PC-9 (cell line): ENCODE measurements around the gene ANLN. TPM values are rescaled to one million over a fixed set of nuclear protein-coding genes. Genes with fewer than 3 reads are reported as not detected.

Experiments
- Bru-seq: library from RNA; stranded (reverse); fragments of 400-500 nt; gene quantifications from one replicate; lab custom pipeline; 2021; lab: Mats Ljungman, UMichigan
- BruChase-seq, 2 experiments: library from RNA; stranded (reverse); fragments of 400-500 nt; gene quantifications; one replicate each; lab custom pipeline; 2021; lab: Mats Ljungman, UMichigan
- BruUV-seq: library from RNA; stranded (reverse); fragments of 400-500 nt; replicated peaks from 2 replicates; lab custom pipeline; 2021; lab: Mats Ljungman, UMichigan
- CTCF ChIA-PET: fragments of 300-600 bp; sonication (Branson Sonifier 250); formaldehyde crosslinking; loops from one replicate; lab custom pipeline; 2022; ENCODE audit warnings: antibody characterized with exemption; lab: Charles Lee
- POLR2A ChIA-PET: fragments of 300-600 bp; sonication (Branson Sonifier 250); formaldehyde crosslinking; loops from one replicate; lab custom pipeline; 2022; ENCODE audit warnings: antibody characterized with exemption; ENCODE audit not compliant: unreplicated experiment; lab: Charles Lee
- DNase-seq, 2 experiments: peaks; one replicate each; pipeline versions ENCODE4 v3.0.0 to v3.0.0-alpha.2; 2015 to 2022; ENCODE audit warnings: mixed read lengths in 1 of 2
- H2AFZ ChIP-seq: fragments of 200-600 bp; sonication (generic); 2 replicates; pipeline ENCODE4 v1.8.1; 2017; ENCODE audit warnings: antibody characterized with exemption
- H3F3A ChIP-seq: fragments of 200-600 bp; sonication (generic); 2 replicates; pipeline ENCODE4 v1.8.1; 2017; ENCODE audit warnings: antibody characterized with exemption, mild to moderate bottlenecking, low read depth; ENCODE audit not compliant: insufficient read depth
- H3K27ac ChIP-seq: fragments of 200-600 bp; sonication (generic); 2 replicates; pipeline ENCODE4 v1.6.1; 2016; ENCODE audit warnings: mixed run types
- H3K27me3 ChIP-seq: fragments of 200-600 bp; sonication (generic); 2 replicates; pipeline ENCODE4 v1.6.1; 2016; ENCODE audit warnings: low read depth, mixed run types; ENCODE audit not compliant: insufficient read depth
- H3K36me3 ChIP-seq: fragments of 200-600 bp; sonication (generic); 2 replicates; pipeline ENCODE4 v1.6.1; 2016; ENCODE audit warnings: low read depth, mixed run types
- H3K4me1 ChIP-seq: fragments of 200-600 bp; sonication (generic); replicated peaks from 2 replicates; pipeline ENCODE4 v1.6.1; 2016; ENCODE audit warnings: mixed run types; ENCODE audit not compliant: insufficient read depth
- H3K4me2 ChIP-seq: fragments of 200-600 bp; sonication (generic); 2 replicates; pipeline ENCODE4 v1.6.1; 2017; ENCODE audit warnings: mixed run types
- H3K4me3 ChIP-seq: fragments of 200-600 bp; sonication (generic); 2 replicates; pipeline ENCODE4 v1.6.1; 2016; ENCODE audit warnings: mixed run types
- H3K79me2 ChIP-seq: fragments of 200-600 bp; sonication (generic); 2 replicates; pipeline ENCODE4 v1.6.1; 2017; ENCODE audit warnings: low read depth, mixed run types
- H3K9me2 ChIP-seq: fragments of 200-600 bp; sonication (generic); 2 replicates; pipeline ENCODE4 v1.8.1; 2017; ENCODE audit warnings: mild to moderate bottlenecking; ENCODE audit not compliant: insufficient read depth
- H3K9me3 ChIP-seq: fragments of 200-600 bp; sonication (generic); 2 replicates; pipeline ENCODE4 v1.8.1; 2016; ENCODE audit warnings: low read depth; ENCODE audit not compliant: insufficient read depth
- H4K20me1 ChIP-seq: fragments of 200-600 bp; sonication (generic); 2 replicates; pipeline ENCODE4 v1.8.1; 2017; ENCODE audit not compliant: insufficient read depth
- EZH2 ChIP-seq: fragments of 200-600 bp; sonication (generic); IDR thresholded peaks from 2 replicates; pipeline ENCODE4 v1.8.0; 2017; ENCODE audit warnings: antibody characterized with exemption, low read depth
- intact Hi-C: fragments of 100-400 bp; cut with micrococcal nuclease; formaldehyde crosslinking; loops from one replicate; pipeline ENCODE4 v1.10.0; 2022; ENCODE audit not compliant: unreplicated experiment
- long read RNA-seq: library from polyadenylated mRNA; stranded (forward); transcript quantifications from one replicate; pipeline ENCODE4 v2.0.0, GENCODE V29; 2022
- total RNA-seq: library from RNA; stranded (reverse); gene quantifications from 2 replicates; pipeline ENCODE4 v1.2.3, GENCODE V29; 2021
- TF ChIP-seq, protein P1 (sequence below): fragments of 200-600 bp; sonication (generic); conservative IDR thresholded peaks from 2 replicates; pipeline ENCODE4 v1.6.1; 2017; ENCODE audit warnings: mixed run types, antibody characterized with exemption, mild to moderate bottlenecking, moderate library complexity

ANLN gene
- total RNA-seq, result 239 and 262 TPM in 2 replicates
- percentile 99 among the genes with signal in this experiment for Bru-seq, nascent RNA
- BruChase-seq, experiment 1, labeled RNA remaining after a 2-hour chase, result percentile 98 among the genes with signal in this experiment
- BruChase-seq, experiment 2, labeled RNA remaining after a 6-hour chase, result percentile 97 among the genes with signal in this experiment
- long read RNA-seq, partial matches to known transcripts, result 7 of 18 reads
- long read RNA-seq, other reads (novel, unspliced or antisense), result 11 of 18 reads

DNA sequence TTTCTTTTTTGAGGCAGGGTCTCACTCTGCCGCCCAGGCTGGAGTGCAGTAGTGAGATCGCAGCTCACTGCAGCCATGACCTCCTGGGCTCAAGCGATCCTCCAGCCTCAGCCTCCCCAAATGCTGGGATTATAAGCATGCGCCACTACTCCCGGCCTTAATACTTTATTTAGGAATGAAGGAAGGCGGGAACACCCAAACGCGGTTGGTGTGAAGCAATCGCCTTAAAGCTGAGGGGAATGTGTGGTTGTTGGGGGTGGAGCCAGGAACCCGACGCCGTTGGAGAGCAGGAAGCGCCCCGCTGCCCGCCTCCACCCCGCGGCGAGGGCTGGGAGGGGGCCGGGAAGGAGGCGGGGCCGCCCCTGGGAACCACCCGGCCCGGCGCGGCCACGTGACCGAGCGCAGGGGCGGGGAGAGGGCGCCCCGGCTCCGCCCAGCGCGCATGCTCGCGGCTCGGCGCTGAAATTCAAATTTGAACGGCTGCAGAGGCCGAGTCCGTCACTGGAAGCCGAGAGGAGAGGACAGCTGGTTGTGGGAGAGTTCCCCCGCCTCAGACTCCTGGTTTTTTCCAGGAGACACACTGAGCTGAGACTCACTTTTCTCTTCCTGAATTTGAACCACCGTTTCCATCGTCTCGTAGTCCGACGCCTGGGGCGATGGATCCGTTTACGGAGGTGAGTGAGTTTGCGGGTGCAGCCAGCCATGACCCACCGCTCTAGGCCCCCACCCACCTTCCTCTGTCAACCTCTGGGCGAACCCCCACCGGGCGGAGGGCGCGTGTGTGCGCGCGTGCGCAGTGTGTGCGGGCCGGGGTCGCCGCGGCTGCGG is at the start of gene ANLN:
Gene ANLN (plus strand): TSS at position 492 of the 828 bp plus-strand sequence. CDS start 165 bp downstream, at position 657.
- Histone ChIP-seq H4K20me1 (peaks cover 3% of the 10 kb centered on the region; the same call in 1 of the 2 replicates), H3K4me3 (peak within 1 kb of the TSS; percentile 94), H3K27me3 (no peaks in the 10 kb centered on the region), H3K4me2 (peak within 1 kb of the TSS; percentile 96), H3K27ac (peak within 1 kb of the TSS; percentile 81), H3K79me2 (peaks cover 49% of the 10 kb centered on the region), H3K36me3 (0 out of 2 replicates have a peak, but pooled peaks cover 8% of the 10 kb centered on the region), H3K4me1 (peaks cover 70% of the 10 kb centered on the region), H3K9me3 (no peaks in the 10 kb centered on the region), H2AFZ (peak within 1 kb of the TSS; percentile 96), H3F3A (peaks cover 44% of the 10 kb centered on the region), H3K9me2 (no peaks in the 10 kb centered on the region)
- POLR2A ChIA-PET, result interaction anchor here (0.6 to 1.1 kb wide), 8 partner anchors 11 to 588 kb away, joined by 3 to 27 read pairs (median 4); partner anchors contain the start of gene SEPTIN7
- TF ChIP-seq, protein P1, sequence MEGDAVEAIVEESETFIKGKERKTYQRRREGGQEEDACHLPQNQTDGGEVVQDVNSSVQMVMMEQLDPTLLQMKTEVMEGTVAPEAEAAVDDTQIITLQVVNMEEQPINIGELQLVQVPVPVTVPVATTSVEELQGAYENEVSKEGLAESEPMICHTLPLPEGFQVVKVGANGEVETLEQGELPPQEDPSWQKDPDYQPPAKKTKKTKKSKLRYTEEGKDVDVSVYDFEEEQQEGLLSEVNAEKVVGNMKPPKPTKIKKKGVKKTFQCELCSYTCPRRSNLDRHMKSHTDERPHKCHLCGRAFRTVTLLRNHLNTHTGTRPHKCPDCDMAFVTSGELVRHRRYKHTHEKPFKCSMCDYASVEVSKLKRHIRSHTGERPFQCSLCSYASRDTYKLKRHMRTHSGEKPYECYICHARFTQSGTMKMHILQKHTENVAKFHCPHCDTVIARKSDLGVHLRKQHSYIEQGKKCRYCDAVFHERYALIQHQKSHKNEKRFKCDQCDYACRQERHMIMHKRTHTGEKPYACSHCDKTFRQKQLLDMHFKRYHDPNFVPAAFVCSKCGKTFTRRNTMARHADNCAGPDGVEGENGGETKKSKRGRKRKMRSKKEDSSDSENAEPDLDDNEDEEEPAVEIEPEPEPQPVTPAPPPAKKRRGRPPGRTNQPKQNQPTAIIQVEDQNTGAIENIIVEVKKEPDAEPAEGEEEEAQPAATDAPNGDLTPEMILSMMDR, result no peak; the same call in 1 of the 2 replicates
- TF ChIP-seq EZH2, result no peak
- intact Hi-C loops, result loop anchor here (1.0 to 5.0 kb wide), 4 partner anchors 22 to 695 kb away; partner anchors contain the start of genes HERPUD2 and SEPTIN7
- peak; percentile 96 to 99 for DNase-seq
- CTCF ChIA-PET, result no interaction called here
- BruUV-seq, result TSS peak; percentile 90

GRCh38 chr7:36343548-36343947 is 46.1 kb upstream of the ANLN start:
- no peaks in the 10 kb centered on the region for H3K27me3 ChIP-seq
- H2AFZ ChIP-seq, result no peak overlapping the region
- H3K27ac ChIP-seq, result no peak overlapping the region
- H3K79me2 ChIP-seq, result no peaks in the 10 kb centered on the region
- no TSS peak for BruUV-seq
- ChIA-PET POLR2A (no interaction called here), CTCF (no interaction called here)
- no peak for TF ChIP-seq EZH2
- TF ChIP-seq, protein P1, result no peak
- no peaks in the 10 kb centered on the region for H3K9me3 ChIP-seq
- H3K9me2 ChIP-seq, result no peaks in the 10 kb centered on the region; the same call in 1 of the 2 replicates
- H3K4me2 ChIP-seq, result no peak overlapping the region
- no peaks in the 10 kb centered on the region for H3K36me3 ChIP-seq
- intact Hi-C loops, result no loop called here
- no peak for DNase-seq
- H4K20me1 ChIP-seq, result no peaks in the 10 kb centered on the region
- H3F3A ChIP-seq, result no peaks in the 10 kb centered on the region
- H3K4me3 ChIP-seq, result no peak overlapping the region
- H3K4me1 ChIP-seq, result no peaks in the 10 kb centered on the region

- Histone ChIP-seq H3K4me1 (no peaks in the 10 kb centered on the region), H2AFZ (no peak overlapping the region), H3K9me2 (no peaks in the 10 kb centered on the region), H3K4me3 (no peak overlapping the region), H3K9me3 (no peaks in the 10 kb centered on the region), H4K20me1 (no peaks in the 10 kb centered on the region), H3K27ac (no peak overlapping the region), H3K27me3 (no peaks in the 10 kb centered on the region), H3F3A (peaks cover 4% of the 10 kb centered on the region; the same call in 1 of the 2 replicates), H3K36me3 (no peaks in the 10 kb centered on the region), H3K79me2 (no peaks in the 10 kb centered on the region), H3K4me2 (no peak overlapping the region)
- ChIA-PET CTCF (no interaction called here), POLR2A (no interaction called here)
- intact Hi-C loops, result no loop called here
- TF ChIP-seq EZH2, result no peak
- TF ChIP-seq, protein P1, result no peak
- BruUV-seq, result no TSS peak
- no peak for DNase-seq
These were observed 45.0 kb upstream of the ANLN start for GRCh38 chr7:36344622-36345021.
